GM12892 (cell line): ENCODE measurements around the gene TMED6.

Source experiments
- DNase-seq: peaks from one replicate; pipeline ENCODE4 v3.0.0; 2011; ENCODE audit not compliant: insufficient read length
- FAIRE-seq: peaks from 2 replicates; lab custom pipeline; 2011; peaks lifted over from hg19 to GRCh38; lab: Jason Lieb, UNC
- POLR2A ChIP-seq: IDR thresholded peaks from 2 replicates; pipeline ENCODE4 v1.6.1; 2011; ENCODE audit warnings: low read depth, low read length, control low read depth
- POLR2AphosphoS5 ChIP-seq: IDR thresholded peaks from 2 replicates; pipeline ENCODE4 v1.6.1; 2011; ENCODE audit warnings: low read depth, low read length, control low read depth
- TAF1 ChIP-seq: IDR thresholded peaks from 2 replicates; pipeline ENCODE4 v1.6.1; 2011; ENCODE audit warnings: low read depth, mild to moderate bottlenecking, control low read depth, low read length, borderline replicate concordance

TMED6 gene

GRCh38 chr16:69328854-69329316, 22.7 kb downstream of the TMED6 start:
- no peak for FAIRE-seq
- TF ChIP-seq TAF1, result no peak
- TF ChIP-seq POLR2AphosphoS5, result 0 out of 2 replicates have a peak, but pooled peaks have one; percentile 9
- no peak for DNase-seq

GRCh38 chr16:69327585-69328310, 23.8 kb downstream of the TMED6 start:
- no peak for FAIRE-seq
- TF ChIP-seq TAF1, result no peak
- no peak for TF ChIP-seq POLR2AphosphoS5
- TF ChIP-seq POLR2A, result no peak
- no peak for DNase-seq

- DNase-seq (no peak), FAIRE-seq (no peak)
- TF ChIP-seq POLR2A (no peak), TAF1 (no peak), POLR2AphosphoS5 (no peak; the same call in 1 of the 2 replicates)
These were observed 25.3 kb downstream of the TMED6 start for GRCh38 chr16:69326172-69326873.

GRCh38 chr16:69325784-69326171, 25.8 kb downstream of the TMED6 start:
- FAIRE-seq, result no peak
- DNase-seq, result no peak
- TF ChIP-seq POLR2AphosphoS5 (no peak), TAF1 (no peak), POLR2A (no peak)

- DNase-seq (no peak), FAIRE-seq (no peak)
- no peak for TF ChIP-seq POLR2A
- TF ChIP-seq POLR2AphosphoS5, result peak; percentile 53; the same call in 1 of the 2 replicates
These were observed 26.9 kb downstream of the TMED6 start for GRCh38 chr16:69324585-69325253.

GRCh38 chr16:69324013-69324531, 27.5 kb downstream of the TMED6 start:
- FAIRE-seq (no peak), DNase-seq (no peak)
- peak; percentile 6; the same call in 1 of the 2 replicates for TF ChIP-seq POLR2A
- TF ChIP-seq POLR2AphosphoS5, result peak; percentile 42; the same call in 1 of the 2 replicates
- TF ChIP-seq TAF1, result no peak

- FAIRE-seq (no peak), DNase-seq (no peak)
- TF ChIP-seq POLR2A (no peak), POLR2AphosphoS5 (no peak), TAF1 (no peak)
These were observed 28.2 kb downstream of the TMED6 start for GRCh38 chr16:69323415-69323814.

GRCh38 chr16:69322343-69322742, 29.2 kb downstream of the TMED6 start:
- TF ChIP-seq POLR2A, result no peak
- TF ChIP-seq TAF1, result no peak
- TF ChIP-seq POLR2AphosphoS5, result no peak
- DNase-seq, result no peak
- no peak for FAIRE-seq

GRCh38 chr16:69321080-69321479, 30.5 kb downstream of the TMED6 start:
- DNase-seq (no peak), FAIRE-seq (no peak)
- no peak for TF ChIP-seq TAF1
- TF ChIP-seq POLR2A, result no peak
- no peak for TF ChIP-seq POLR2AphosphoS5

- no peak for DNase-seq
- no peak for FAIRE-seq
- TF ChIP-seq POLR2AphosphoS5 (no peak), TAF1 (no peak), POLR2A (no peak)
These were observed 30.9 kb downstream of the TMED6 start for GRCh38 chr16:69320740-69321073.

- DNase-seq (no peak), FAIRE-seq (no peak)
- TF ChIP-seq TAF1, result no peak
- TF ChIP-seq POLR2AphosphoS5, result no peak
- no peak for TF ChIP-seq POLR2A
These were observed 31.5 kb downstream of the TMED6 start for GRCh38 chr16:69319826-69320739.
